Right lobe of liver (tissue), 4 donors: ENCODE measurements around the gene FASTK.

Experiments used
- POLR2A ChIP-seq: fragments of 450-650 bp; IDR thresholded peaks from one replicate; pipeline ENCODE4 v1.6.1; 2017; ENCODE audit warnings: antibody characterized with exemption, mild to moderate bottlenecking
- TF ChIP-seq, protein P1 (sequence below), 4 donors: fragments of 200-600 bp in 3 of 4; fragments of 450-650 bp in 1 of 4; IDR thresholded peaks; one replicate each; pipeline versions ENCODE4 v1.5.1 to v1.8.0; 2016 to 2022; ENCODE audit warnings: antibody characterized with exemption in 4 of 4, mild to moderate bottlenecking in 2 of 4
- donor health status: DM: no; HTN: no; CAD: no.
- donor health status: DM: no; HTN: no; CAD: no.
- donor health status: DM: no; HTN: yes; CAD: no.

DNA sequence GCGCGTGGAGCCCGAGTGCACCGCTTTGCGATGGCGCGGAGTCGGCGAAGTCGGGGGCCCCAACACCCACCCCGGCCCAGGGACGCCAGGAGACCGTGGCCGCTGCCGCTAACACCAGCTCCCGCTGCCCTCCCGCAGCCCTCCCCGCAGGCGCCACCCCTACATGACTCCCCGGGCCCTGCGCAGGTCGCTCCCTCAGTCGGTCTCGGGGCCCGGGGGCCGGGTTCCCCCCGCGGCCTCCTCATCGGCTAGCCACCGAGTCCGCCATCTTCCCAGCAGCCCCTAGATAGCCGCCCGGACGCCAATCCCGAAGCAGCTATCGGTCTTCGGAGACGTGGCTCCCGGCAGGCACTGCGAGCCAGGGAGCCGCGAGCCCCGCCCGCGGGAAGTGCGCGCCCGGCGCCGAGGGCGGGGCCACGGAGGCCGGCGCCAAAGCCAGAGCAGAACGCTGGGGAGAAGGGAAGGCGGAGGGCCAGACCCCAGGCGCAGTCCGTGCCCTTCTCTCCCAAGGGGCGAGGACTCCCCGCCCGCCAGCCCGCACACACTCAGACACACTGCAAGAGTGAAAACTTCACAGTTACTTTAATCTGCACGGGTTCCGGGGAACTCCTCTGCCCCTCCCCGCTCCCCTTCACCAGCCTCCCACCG, at the start of gene FASTK:
- TF ChIP-seq, protein P1, sequence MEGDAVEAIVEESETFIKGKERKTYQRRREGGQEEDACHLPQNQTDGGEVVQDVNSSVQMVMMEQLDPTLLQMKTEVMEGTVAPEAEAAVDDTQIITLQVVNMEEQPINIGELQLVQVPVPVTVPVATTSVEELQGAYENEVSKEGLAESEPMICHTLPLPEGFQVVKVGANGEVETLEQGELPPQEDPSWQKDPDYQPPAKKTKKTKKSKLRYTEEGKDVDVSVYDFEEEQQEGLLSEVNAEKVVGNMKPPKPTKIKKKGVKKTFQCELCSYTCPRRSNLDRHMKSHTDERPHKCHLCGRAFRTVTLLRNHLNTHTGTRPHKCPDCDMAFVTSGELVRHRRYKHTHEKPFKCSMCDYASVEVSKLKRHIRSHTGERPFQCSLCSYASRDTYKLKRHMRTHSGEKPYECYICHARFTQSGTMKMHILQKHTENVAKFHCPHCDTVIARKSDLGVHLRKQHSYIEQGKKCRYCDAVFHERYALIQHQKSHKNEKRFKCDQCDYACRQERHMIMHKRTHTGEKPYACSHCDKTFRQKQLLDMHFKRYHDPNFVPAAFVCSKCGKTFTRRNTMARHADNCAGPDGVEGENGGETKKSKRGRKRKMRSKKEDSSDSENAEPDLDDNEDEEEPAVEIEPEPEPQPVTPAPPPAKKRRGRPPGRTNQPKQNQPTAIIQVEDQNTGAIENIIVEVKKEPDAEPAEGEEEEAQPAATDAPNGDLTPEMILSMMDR (IDR thresholded peaks at IDR 0.05) = no peak
- peak; percentile 67 for TF ChIP-seq POLR2A
